ENCODE measurements around the gene AIDA.

Gene AIDA

DNA sequence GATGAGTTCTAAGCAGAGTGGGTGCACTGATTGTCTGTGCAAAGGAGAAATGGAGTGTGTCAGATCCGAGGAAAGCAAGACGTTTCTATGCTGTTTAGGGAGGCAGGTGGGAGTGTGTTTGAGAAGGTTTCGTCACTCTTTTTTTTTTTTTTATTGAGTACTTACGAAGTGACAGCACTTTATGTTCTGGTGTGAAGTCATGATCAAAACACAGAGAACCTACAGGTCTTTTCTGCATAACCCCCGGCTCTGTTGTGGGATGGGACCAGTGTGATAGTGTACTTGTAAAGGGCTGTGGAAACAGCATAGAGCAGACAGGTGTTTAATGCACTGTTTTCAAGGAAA lies 67.7 kb downstream of the AIDA start (continued):
- TF ChIP-seq, protein P1, sequence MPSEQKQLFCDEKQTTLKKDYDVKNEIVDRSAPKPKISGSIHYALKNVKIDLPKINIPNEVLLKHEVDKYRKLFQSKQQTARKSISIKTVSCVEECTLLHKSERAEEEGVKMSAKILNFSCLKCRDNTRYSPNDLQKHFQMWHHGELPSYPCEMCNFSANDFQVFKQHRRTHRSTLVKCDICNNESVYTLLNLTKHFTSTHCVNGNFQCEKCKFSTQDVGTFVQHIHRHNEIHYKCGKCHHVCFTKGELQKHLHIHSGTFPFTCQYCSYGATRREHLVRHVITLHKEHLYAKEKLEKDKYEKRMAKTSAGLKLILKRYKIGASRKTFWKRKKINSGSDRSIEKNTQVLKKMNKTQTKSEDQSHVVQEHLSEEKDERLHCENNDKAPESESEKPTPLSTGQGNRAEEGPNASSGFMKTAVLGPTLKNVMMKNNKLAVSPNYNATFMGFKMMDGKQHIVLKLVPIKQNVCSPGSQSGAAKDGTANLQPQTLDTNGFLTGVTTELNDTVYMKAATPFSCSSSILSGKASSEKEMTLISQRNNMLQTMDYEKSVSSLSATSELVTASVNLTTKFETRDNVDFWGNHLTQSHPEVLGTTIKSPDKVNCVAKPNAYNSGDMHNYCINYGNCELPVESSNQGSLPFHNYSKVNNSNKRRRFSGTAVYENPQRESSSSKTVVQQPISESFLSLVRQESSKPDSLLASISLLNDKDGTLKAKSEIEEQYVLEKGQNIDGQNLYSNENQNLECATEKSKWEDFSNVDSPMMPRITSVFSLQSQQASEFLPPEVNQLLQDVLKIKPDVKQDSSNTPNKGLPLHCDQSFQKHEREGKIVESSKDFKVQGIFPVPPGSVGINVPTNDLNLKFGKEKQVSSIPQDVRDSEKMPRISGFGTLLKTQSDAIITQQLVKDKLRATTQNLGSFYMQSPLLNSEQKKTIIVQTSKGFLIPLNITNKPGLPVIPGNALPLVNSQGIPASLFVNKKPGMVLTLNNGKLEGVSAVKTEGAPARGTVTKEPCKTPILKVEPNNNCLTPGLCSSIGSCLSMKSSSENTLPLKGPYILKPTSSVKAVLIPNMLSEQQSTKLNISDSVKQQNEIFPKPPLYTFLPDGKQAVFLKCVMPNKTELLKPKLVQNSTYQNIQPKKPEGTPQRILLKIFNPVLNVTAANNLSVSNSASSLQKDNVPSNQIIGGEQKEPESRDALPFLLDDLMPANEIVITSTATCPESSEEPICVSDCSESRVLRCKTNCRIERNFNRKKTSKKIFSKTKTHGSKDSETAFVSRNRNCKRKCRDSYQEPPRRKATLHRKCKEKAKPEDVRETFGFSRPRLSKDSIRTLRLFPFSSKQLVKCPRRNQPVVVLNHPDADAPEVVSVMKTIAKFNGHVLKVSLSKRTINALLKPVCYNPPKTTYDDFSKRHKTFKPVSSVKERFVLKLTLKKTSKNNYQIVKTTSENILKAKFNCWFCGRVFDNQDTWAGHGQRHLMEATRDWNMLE (tag by site-specific recombination; conservative IDR thresholded peaks at IDR 0.05; ENCODE audit: low read depth) = no peak
- peak; percentile 19; the same call in 1 of the 2 replicates for TF ChIP-seq ZNF341 (tag by site-specific recombination; IDR thresholded peaks at IDR 0.05; ENCODE audit: low read depth)
- TF ChIP-seq MYNN (tag by site-specific recombination; IDR thresholded peaks at IDR 0.05; ENCODE audit: borderline replicate concordance) = no peak
- no peak for TF ChIP-seq ZNF366 (tag by site-specific recombination; conservative IDR thresholded peaks at IDR 0.05)
- TF ChIP-seq ZNF2 (tag by site-specific recombination; IDR thresholded peaks at IDR 0.05) = no peak
- TF ChIP-seq ZNF510 (tag by site-specific recombination; IDR thresholded peaks at IDR 0.05; ENCODE audit: insufficient replicate concordance) = no peak
- TF ChIP-seq, protein P2, sequence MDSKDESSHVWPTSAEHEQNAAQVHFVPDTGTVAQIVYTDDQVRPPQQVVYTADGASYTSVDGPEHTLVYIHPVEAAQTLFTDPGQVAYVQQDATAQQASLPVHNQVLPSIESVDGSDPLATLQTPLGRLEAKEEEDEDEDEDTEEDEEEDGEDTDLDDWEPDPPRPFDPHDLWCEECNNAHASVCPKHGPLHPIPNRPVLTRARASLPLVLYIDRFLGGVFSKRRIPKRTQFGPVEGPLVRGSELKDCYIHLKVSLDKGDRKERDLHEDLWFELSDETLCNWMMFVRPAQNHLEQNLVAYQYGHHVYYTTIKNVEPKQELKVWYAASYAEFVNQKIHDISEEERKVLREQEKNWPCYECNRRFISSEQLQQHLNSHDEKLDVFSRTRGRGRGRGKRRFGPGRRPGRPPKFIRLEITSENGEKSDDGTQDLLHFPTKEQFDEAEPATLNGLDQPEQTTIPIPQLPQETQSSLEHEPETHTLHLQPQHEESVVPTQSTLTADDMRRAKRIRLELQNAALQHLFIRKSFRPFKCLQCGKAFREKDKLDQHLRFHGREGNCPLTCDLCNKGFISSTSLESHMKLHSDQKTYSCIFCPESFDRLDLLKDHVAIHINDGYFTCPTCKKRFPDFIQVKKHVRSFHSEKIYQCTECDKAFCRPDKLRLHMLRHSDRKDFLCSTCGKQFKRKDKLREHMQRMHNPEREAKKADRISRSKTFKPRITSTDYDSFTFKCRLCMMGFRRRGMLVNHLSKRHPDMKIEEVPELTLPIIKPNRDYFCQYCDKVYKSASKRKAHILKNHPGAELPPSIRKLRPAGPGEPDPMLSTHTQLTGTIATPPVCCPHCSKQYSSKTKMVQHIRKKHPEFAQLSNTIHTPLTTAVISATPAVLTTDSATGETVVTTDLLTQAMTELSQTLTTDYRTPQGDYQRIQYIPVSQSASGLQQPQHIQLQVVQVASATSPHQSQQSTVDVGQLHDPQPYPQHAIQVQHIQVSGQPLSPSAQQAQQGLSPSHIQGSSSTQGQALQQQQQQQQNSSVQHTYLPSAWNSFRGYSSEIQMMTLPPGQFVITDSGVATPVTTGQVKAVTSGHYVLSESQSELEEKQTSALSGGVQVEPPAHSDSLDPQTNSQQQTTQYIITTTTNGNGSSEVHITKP (tag by site-specific recombination; IDR thresholded peaks at IDR 0.05) = no peak
- no peak for TF ChIP-seq ZNF830 (tag by site-specific recombination; IDR thresholded peaks at IDR 0.05; ENCODE audit: low read depth)
- TF ChIP-seq HOXC10 (CRISPR knock-in tag; IDR thresholded peaks at IDR 0.05) = no peak
- TF ChIP-seq ZNF560 (tag by site-specific recombination; IDR thresholded peaks at IDR 0.05; ENCODE audit: borderline replicate concordance) = no peak
- TF ChIP-seq WT1 (tag by site-specific recombination; IDR thresholded peaks at IDR 0.05) = peak; percentile 23; the same call in 1 of the 2 replicates

DNA sequence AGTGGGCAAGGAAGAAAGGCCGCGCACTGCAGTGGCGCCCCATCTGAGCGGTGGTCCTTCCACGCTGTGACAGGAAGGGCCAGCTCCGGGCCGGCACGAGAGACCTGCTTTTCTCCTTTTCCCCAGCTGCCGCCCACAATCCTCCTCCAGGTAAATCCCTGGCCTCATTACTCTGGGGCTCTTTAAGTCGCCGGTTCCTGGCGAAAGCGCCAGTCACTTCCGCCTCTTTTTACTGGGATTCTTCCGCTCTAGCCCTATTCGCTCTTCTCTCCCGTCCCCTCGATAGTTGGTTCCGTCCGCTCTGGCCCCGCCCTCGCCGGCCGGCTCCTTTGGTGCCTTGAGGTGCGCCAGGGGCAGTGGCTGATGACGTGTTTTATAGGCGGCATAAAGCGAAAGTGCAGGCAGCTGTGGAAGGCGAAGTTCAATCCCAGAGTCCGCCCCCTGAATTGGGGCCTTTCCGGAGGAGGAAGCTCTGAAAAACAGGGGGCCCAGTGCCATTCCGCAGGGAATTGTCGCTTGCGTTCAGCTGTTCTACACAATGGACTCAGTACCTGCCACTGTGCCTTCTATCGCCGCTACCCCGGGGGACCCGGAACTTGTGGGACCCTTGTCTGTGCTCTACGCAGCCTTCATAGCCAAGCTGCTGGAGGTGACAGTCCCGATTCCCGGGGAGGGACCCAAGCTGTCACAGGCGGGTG lies 68.2 kb downstream of the AIDA start:
- CTCF ChIA-PET = interaction anchor here (0.6 to 4.7 kb wide), 3 partner anchors 10 to 189 kb away, joined by 3 to 25 read pairs (median 16); no protein-coding TSS in a partner anchor
- H3K4me1 ChIP-seq (ENCODE audit: control insufficient read depth, insufficient read depth, low read length) = peaks cover 3% of the 10 kb centered on the region; the same call in 1 of the 2 replicates
- TF ChIP-seq MEIS1 (CRISPR knock-in tag; IDR thresholded peaks at IDR 0.05; ENCODE audit: borderline replicate concordance) = no peak
- TF ChIP-seq ZNF561 (tag by site-specific recombination; IDR thresholded peaks at IDR 0.05; ENCODE audit: borderline replicate concordance) = no peak
- no peak for TF ChIP-seq ZNF146 (tag by site-specific recombination; IDR thresholded peaks at IDR 0.05)
- no peak for TF ChIP-seq ZNF175 (tag by site-specific recombination; IDR thresholded peaks at IDR 0.05)
- TF ChIP-seq ZBTB48 (tag by site-specific recombination; IDR thresholded peaks at IDR 0.05) = peak; percentile 82; the same call in 1 of the 2 replicates
- TF ChIP-seq ZNF792 (tag by site-specific recombination; IDR thresholded peaks at IDR 0.05) = 0 out of 2 replicates have a peak, but pooled peaks have one; percentile 12
- peak; percentile 71 for TF ChIP-seq ZBTB21 (tag by site-specific recombination; IDR thresholded peaks at IDR 0.05)
- TF ChIP-seq, protein P3, sequence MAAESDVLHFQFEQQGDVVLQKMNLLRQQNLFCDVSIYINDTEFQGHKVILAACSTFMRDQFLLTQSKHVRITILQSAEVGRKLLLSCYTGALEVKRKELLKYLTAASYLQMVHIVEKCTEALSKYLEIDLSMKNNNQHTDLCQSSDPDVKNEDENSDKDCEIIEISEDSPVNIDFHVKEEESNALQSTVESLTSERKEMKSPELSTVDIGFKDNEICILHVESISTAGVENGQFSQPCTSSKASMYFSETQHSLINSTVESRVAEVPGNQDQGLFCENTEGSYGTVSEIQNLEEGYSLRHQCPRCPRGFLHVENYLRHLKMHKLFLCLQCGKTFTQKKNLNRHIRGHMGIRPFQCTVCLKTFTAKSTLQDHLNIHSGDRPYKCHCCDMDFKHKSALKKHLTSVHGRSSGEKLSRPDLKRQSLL (tag by site-specific recombination; IDR thresholded peaks at IDR 0.05) = peak; percentile 87
- TF ChIP-seq, protein P4, sequence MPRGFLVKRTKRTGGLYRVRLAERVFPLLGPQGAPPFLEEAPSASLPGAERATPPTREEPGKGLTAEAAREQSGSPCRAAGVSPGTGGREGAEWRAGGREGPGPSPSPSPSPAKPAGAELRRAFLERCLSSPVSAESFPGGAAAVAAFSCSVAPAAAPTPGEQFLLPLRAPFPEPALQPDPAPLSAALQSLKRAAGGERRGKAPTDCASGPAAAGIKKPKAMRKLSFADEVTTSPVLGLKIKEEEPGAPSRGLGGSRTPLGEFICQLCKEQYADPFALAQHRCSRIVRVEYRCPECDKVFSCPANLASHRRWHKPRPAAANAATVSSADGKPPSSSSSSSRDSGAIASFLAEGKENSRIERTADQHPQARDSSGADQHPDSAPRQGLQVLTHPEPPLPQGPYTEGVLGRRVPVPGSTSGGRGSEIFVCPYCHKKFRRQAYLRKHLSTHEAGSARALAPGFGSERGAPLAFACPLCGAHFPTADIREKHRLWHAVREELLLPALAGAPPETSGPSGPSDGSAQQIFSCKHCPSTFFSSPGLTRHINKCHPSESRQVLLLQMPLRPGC (tag by site-specific recombination; IDR thresholded peaks at IDR 0.05) = 0 out of 2 replicates have a peak, but pooled peaks have one; percentile 40
- TF ChIP-seq ZNF335 (tag by site-specific recombination; conservative IDR thresholded peaks at IDR 0.05) = peak; percentile 98
- TF ChIP-seq ZNF660 (tag by site-specific recombination; IDR thresholded peaks at IDR 0.05) = peak; percentile 77
- TF ChIP-seq ZNF24 (tag by site-specific recombination; IDR thresholded peaks at IDR 0.05) = 0 out of 2 replicates have a peak, but pooled peaks have one; percentile 16
- TF ChIP-seq ZNF354C (tag by site-specific recombination; IDR thresholded peaks at IDR 0.05; ENCODE audit: borderline replicate concordance, low read depth) = no peak
- TF ChIP-seq ZFP41 (tag by site-specific recombination; IDR thresholded peaks at IDR 0.05; ENCODE audit: borderline replicate concordance) = no peak

More for the DNA sequence above, 68.2 kb downstream of the AIDA start:
- POLR2A ChIA-PET = interaction anchor here (0.7 to 2.3 kb wide), 4 partner anchors 24 to 69 kb away, joined by 3 to 10 read pairs (median 4); partner anchors contain the start of genes AIDA and BROX
- Histone ChIP-seq H3K27ac (ENCODE audit: extremely low read depth, low read depth, low read length) (peak overlapping the region; percentile 77), H3K36me3 (ENCODE audit: control insufficient read depth in 2 of 2, insufficient read depth in 1 of 2, low read length in 2 of 2) (peaks cover 12 to 13% of the 10 kb centered on the region in 2 experiments), H3K4me3 (ENCODE audit: low read depth, low read length) (peak overlapping the region; percentile 60), H3K9me3 (ENCODE audit: control insufficient read depth, insufficient read depth, low read depth, low read length) (no peaks in the 10 kb centered on the region)
